GM19397 (cell line): ENCODE results near the gene LEMD2.
"Not testable (repeated sequence)": the region's sequence is repeated elsewhere in the genome, so short reads cannot be mapped to it uniquely, and the experiment has no call there.

ENCODE experiments used
- ATAC-seq: cut with Tn5 transposase; IDR thresholded peaks from one replicate; pipeline ENCODE4 v1.9.1; 2021; ENCODE audit warnings: mild to moderate bottlenecking, moderate library complexity; ENCODE audit not compliant: unreplicated experiment

Gene LEMD2

DNA sequence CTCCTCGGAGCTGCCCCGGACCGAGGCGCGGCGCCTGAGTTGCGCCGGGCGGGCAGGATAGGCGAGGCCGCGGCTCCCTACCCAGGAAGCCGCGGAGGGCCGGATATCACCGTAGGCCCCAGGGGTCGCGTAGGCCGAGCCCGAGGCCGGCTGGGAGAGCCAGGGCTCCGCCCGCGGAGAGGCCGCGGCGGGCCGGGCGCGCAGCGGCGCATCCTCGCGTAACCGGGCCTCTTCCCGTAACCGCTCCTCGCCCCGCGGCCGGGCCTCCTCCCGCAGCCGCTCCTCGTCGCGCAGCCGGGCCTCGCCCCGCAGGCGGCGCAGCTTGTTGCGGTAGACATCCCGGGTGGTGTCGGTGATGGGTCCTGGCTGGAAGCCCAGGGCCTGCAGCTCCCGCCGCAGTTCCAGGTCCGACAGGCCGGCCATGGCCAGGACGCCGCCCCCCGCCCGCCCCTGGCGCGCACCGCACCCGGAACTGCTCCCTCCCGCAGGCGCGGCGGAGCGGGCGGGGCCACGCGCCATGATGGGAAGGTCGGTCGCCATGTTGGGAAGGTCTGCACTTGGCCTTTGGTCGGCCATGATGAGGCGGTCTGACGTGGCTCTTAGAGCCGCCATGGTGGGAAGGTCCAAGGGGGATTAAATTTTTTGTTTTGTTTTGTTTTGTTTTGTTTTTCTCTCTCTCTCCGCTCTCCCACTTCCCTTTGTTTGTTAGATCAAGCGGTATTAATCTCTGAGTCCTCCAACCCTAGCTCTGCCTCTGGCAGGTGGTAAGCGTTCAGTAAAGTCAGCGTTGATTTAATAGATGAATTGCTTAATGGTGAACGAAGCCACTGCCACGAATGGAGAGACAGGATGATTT is at the start of gene LEMD2:
LEMD2 (minus strand) TSS at position 437 of the 856 bp plus-strand sequence; CDS start at position 423, 14 bp downstream.
- ATAC-seq = peak; percentile 89

DNA sequence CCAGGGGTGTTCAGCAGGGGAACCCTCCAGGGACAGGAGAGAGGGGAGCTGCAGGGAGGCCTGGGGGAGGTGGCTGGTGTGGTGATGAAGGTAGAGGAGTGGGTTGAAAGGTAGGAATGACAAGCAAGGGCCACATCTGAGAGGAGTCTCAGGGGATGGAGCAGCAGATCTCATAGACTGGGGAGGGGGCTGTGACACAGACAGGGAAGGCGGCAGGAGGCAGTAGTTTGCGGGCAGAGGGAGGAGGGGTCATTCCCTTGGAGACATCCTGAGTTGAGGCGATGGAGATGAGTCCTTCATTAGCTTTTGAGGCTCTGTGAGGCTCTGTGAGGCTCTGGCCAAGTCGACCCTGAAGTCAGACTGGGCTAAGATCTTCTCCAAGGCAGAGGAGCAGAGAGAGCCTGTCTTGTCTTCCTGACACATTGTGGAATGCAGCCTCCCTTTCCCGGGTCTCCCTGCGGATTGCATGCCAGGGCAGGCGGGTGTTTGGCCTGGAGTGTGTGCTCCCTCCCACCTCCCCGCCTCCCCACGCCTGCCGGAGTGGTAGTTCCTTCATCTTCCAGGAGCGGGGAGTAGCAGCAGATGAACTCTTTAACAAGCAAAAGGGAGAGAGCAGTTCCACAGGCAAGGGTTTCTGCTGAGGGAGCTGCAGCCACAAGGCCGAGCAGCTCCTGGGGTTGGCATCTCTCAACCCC is 49.2 kb upstream of the LEMD2 start:
- ATAC-seq = no peak

GRCh38 chr6:33836806-33837469 is 48.0 kb upstream of the LEMD2 start:
- ATAC-seq = no peak

GRCh38 chr6:33834401-33835392 is 45.8 kb upstream of the LEMD2 start:
- no peak for ATAC-seq

GRCh38 chr6:33833599-33833998 is 44.7 kb upstream of the LEMD2 start:
- ATAC-seq = no peak

- ATAC-seq = not testable (repeated sequence)
Measured at GRCh38 chr6:33832831-33833230, 43.9 kb upstream of the LEMD2 start.

GRCh38 chr6:33831725-33832124 is 42.8 kb upstream of the LEMD2 start:
- ATAC-seq = not testable (repeated sequence)

DNA sequence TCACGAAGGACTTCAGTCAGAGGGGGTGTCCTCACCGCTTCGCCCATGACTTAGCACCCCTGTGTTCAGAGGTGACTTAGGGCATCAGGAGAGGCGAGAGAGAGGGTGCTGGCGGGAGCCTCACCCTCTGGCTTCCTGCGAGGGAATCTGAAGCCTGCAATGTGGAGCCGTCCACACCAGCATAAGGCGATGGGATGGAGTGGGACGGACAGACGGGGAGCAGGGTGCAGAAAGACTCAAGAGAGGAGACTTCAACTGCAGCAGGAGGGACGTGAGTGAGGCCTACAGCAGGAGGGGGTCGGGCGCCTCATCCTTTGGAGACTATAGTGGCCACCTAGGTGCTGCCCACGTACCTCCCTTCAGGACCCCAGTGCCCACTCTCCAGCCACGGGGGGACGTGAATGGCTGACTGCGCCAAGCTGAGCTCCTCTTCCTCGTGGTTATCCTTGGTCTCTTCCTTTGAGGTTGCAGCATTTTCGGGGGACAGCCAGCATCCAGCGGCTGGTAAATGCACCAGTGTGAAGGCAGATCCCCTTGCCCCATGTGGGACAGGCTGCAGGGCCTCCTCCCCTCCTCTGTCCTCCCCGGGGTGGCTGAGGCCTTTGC is 41.8 kb upstream of the LEMD2 start:
- ATAC-seq = no peak

GRCh38 chr6:33828764-33829731 is 40.1 kb upstream of the LEMD2 start:
- ATAC-seq = no peak

DNA sequence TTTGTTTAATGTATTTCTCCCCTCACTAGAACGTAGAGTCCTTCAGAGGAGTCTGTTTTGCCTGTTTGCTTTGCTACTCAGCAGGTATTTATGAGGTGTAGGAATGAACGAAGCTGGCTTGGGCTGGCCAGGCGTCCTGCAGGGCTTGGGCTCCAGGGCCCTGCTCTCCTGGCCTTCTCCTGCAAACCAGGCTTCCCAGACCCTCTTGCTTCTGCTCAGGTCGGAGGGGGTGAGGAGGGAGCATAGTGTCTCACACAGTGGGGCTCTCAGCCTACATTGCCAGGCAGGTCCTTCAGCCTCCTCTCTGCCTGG is 39.5 kb upstream of the LEMD2 start:
- no peak for ATAC-seq

DNA sequence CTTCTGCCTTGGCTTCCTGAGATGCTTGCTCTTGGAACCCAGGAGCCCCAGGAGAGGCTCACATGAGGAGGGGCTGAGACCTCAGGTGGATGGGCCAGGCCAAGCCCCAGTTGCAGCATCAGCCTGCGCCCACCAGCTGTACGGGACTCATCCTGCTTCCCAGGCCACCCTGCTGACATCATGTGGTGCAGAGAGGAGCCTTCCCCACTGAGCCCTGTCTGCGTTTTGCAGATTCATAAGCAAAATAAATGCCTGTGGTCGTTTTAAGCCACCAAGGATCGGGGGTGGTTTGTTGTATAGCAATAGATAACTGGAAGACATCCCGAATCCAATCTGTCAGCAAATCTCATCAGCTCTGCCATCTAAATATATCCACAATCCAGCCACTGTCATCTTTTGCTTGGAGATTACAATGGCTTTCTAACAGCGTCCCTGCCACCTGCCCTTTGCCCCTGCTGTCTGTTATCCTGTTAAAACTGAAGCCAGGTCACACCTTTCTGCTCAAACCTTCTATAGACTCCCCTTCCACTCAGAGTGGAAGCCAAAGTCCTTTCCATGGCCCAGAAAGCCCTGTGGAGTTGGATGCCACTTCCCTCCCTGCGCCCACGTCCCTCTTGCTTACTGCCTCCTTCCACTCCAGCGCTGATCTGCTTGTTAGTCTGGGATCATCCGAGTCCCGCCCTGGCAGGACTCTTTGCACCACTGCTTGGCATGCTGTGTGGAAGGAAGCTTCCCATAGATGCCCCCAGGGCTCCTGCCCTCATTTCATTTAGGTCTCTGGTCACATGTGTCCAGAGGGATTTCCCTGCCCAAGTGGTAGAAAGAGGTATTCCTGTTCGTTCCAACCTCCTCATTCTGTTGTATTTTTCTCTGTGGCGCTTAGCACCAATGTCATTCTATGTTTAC is 38.9 kb upstream of the LEMD2 start:
- no peak for ATAC-seq

GRCh38 chr6:33826537-33826936 is 37.6 kb upstream of the LEMD2 start:
- ATAC-seq = no peak

DNA sequence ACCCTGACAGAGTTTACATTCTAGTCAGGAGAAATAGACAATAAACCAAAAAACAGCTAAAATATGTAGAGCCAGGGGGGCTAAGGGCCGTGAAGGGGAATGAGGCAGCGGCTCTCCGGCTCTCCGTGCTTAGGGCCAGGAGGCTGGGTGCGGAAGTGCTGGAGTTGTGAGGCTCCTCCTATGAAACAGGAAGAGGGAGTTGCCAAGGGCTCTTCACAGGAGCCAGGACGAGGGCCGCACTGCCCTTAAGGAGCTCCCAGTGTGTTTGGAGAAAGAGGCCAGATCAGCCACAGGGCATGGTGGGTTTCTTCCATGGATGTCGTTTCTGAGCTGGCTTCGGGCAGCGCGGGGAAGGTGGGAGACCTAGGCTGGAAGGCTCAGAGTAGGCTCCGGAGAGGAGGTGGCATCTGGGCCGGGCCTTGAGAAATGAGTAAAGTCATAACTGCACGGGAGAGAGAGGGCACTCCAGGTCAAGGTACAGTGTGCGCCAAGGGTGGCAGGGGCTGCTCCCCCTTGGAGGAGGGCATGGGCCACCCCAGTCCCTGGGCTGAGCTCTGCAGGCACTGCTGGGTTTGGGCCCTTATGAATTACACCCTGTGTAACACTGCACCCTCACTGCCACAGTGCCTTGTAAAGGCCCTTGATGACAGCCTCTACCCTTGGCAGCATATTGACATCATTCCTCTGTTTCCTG is 35.7 kb upstream of the LEMD2 start:
- no peak for ATAC-seq

GRCh38 chr6:33823806-33824205 is 34.9 kb upstream of the LEMD2 start:
- no peak for ATAC-seq

GRCh38 chr6:33822575-33823395 is 33.9 kb upstream of the LEMD2 start:
- ATAC-seq = no peak

- no peak for ATAC-seq
Measured at GRCh38 chr6:33820784-33821520, 32.0 kb upstream of the LEMD2 start.
